ENCODE measurements around the gene PDGFRB.

DNA sequence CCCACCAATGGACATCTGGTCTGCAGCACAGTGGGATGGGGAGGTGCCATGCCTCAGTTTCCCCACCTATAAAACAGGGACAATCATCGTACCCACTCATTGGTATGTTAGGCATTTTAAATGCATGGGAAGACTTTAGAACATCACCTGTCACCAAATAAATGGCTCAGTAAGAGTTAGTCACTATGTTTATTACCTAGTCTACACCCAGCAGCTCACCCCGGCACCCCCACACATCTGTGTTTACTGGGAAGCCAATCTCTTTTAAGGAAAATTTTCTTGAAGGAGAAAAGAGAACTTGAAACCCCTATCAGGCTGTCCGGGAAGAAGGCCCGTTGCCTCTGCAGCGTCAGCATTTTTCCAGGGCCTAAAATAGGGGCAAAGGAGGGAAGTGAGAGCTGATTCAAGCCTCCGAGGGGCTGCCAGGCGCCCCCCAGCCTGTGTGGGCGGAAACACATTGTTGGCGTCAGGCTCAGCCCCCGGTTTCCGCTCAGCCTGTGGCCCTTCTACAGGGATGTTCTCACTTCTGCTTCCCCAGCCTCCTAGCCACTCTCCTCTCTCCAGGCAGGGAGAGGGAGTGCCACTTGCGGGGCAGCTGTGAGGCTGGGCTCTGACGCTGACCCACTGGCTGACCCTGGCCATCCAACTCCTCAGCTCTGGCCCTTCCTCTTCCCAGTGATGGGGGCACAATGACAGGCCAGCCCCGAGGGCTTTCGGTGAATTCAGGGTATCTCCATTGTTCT, 73.9 kb downstream of the PDGFRB start:
- TF ChIP-seq, protein P1, sequence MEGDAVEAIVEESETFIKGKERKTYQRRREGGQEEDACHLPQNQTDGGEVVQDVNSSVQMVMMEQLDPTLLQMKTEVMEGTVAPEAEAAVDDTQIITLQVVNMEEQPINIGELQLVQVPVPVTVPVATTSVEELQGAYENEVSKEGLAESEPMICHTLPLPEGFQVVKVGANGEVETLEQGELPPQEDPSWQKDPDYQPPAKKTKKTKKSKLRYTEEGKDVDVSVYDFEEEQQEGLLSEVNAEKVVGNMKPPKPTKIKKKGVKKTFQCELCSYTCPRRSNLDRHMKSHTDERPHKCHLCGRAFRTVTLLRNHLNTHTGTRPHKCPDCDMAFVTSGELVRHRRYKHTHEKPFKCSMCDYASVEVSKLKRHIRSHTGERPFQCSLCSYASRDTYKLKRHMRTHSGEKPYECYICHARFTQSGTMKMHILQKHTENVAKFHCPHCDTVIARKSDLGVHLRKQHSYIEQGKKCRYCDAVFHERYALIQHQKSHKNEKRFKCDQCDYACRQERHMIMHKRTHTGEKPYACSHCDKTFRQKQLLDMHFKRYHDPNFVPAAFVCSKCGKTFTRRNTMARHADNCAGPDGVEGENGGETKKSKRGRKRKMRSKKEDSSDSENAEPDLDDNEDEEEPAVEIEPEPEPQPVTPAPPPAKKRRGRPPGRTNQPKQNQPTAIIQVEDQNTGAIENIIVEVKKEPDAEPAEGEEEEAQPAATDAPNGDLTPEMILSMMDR (optimal IDR thresholded peaks at IDR 0.05 in 1 of 3, IDR thresholded peaks at IDR 0.05 in 1 of 3, conservative IDR thresholded peaks at IDR 0.05 in 1 of 3; ENCODE audit: extremely low read depth in 1 of 3, insufficient read depth in 2 of 3, low read length in 3 of 3): no peak
- TF ChIP-seq EZH2 (IDR thresholded peaks at IDR 0.05; ENCODE audit: low read length): no peak
